CD4-positive, CD25-positive, alpha-beta regulatory T cell (primary cell): Measurements from ENCODE around the gene SIVA1. TPM values are rescaled to one million over a fixed set of nuclear protein-coding genes. Genes with fewer than 3 reads are reported as not detected.

ENCODE experiments used
- ATAC-seq, 2 donors: fragments of 150-1000 bp; cut with Tn5 transposase; one replicate each; pipeline ENCODE4 v1.10.0; 2021; ENCODE audit warnings: low read depth in 2 of 2, moderate number of reproducible peaks in 2 of 2, moderate library complexity in 1 of 2
- DNase-seq, 3 donors: peaks; one replicate each; pipeline versions ENCODE4 v3.0.0 to v3.0.0-alpha.2; 2012 to 2022; ENCODE audit warnings: mixed read lengths in 1 of 3
- H3K27ac ChIP-seq: one replicate; pipeline ENCODE4 v1.7.0; 2013; ENCODE audit warnings: mild to moderate bottlenecking, low read length; ENCODE audit not compliant: insufficient read depth, poor library complexity, severe bottlenecking
- H3K27me3 ChIP-seq: one replicate; pipeline ENCODE4 v1.7.0; 2013; ENCODE audit warnings: low read length; ENCODE audit not compliant: control insufficient read depth, insufficient read depth
- H3K36me3 ChIP-seq: one replicate; pipeline ENCODE4 v1.7.0; 2013; ENCODE audit warnings: mild to moderate bottlenecking, low read length, moderate library complexity; ENCODE audit not compliant: control insufficient read depth, insufficient read depth
- H3K4me1 ChIP-seq: 2 replicates; pipeline ENCODE4 v1.7.0; 2013; ENCODE audit warnings: mild to moderate bottlenecking, low read length; ENCODE audit not compliant: insufficient read depth, control insufficient read depth, poor library complexity, severe bottlenecking
- H3K4me3 ChIP-seq: one replicate; pipeline ENCODE4 v1.7.0; 2013; ENCODE audit warnings: low read depth, mild to moderate bottlenecking, low read length, moderate library complexity
- H3K9me3 ChIP-seq, 2 experiments: 1 replicate in 1 of 2; 2 replicates in 1 of 2; pipeline ENCODE4 v1.7.0; 2013; ENCODE audit warnings: low read length in 2 of 2, mild to moderate bottlenecking in 1 of 2, moderate library complexity in 1 of 2; ENCODE audit not compliant: control insufficient read depth in 2 of 2
- H3K27ac Mint-ChIP-seq, 3 donors: one replicate each; pipeline ENCODE4 v1.8.0; 2020 to 2022; ENCODE audit warnings: mild to moderate bottlenecking in 3 of 3, mixed read lengths in 3 of 3, moderate library complexity in 2 of 3
- H3K27me3 Mint-ChIP-seq: one replicate; pipeline ENCODE4 v1.8.0; 2022; ENCODE audit warnings: mild to moderate bottlenecking, mixed read lengths
- H3K36me3 Mint-ChIP-seq: one replicate; pipeline ENCODE4 v1.8.0; 2020; ENCODE audit warnings: mixed read lengths
- H3K4me1 Mint-ChIP-seq, 4 donors: one replicate each; pipeline ENCODE4 v1.8.0; 2020 to 2022; ENCODE audit warnings: mixed read lengths in 4 of 4, mild to moderate bottlenecking in 1 of 4
- H3K4me3 Mint-ChIP-seq, 4 donors: one replicate each; pipeline ENCODE4 v1.8.0; 2020 to 2022; ENCODE audit warnings: mild to moderate bottlenecking in 4 of 4, mixed read lengths in 4 of 4, moderate library complexity in 3 of 4
- H3K9me3 Mint-ChIP-seq, 7 donors: one replicate each; pipeline ENCODE4 v1.8.0; 2020 to 2022; ENCODE audit warnings: mixed read lengths in 7 of 7, mild to moderate bottlenecking in 3 of 7, moderate library complexity in 2 of 7
- polyA plus RNA-seq, 4 donors: library from polyadenylated mRNA; unstranded; fragments of 300-500 nt; fragmentation: Illumina TruSeq; gene quantifications; one replicate each; pipeline ENCODE4 v1.2.3, GENCODE V29; 2021
- total RNA-seq: library from RNA; stranded (reverse); gene quantifications from one replicate; pipeline ENCODE4 v1.2.3, GENCODE V29; 2022

Gene SIVA1
- total and polyA plus RNA-seq, 5 donors from 2014 or later = 82.6 to 281 (median 240) TPM

DNA sequence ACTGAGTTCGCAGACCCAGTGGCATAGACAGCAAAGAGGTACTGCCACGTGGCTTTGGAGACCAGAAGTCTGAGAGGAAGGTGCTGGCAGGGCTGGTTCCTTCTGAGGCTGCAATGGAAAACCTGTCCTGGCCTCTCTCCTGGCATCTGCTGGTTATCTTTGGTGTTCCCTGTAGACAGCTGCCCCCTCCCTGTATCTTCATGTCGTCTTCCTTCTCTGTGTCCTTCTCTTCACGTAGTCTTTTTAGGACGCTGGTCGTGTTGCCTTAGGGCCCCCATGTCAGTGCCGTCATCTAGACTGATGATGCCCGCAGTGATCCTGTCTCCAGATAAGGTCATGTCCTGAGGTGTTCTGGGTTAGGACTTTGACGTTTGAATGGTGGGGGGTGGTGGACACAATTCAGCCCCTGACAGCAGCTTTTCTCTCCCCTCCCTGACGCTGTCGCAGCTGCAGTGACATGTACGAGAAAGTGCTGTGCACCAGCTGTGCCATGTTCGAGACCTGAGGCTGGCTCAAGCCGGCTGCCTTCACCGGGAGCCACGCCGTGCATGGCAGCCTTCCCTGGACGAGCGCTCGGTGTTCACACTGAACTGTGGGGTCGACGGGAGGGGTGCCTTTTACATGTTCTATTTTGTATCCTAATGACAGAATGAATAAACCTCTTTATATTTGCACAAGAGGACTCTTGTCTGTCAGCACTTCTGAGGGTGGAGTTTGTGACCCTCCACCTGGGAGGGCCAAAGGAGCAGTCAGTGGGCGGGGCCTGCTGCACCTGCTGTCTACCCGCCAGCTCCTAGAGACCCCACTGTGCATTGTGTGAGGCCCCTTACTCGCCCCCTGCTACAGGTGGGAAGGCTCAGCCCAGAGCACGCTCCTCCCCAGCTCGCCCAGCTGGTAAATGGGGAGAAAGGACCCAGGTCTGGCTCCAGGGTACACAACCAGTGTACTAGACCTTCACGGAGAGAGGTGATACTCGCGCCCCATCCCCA, 6.3 kb downstream of the SIVA1 start:
- Histone ChIP-seq H3K27ac (no peak overlapping the region), H3K36me3 (peaks cover 54% of the 10 kb centered on the region), H3K9me3 (no peaks in the 10 kb centered on the region), H3K27me3 (no peaks in the 10 kb centered on the region), H3K4me3 (no peak overlapping the region), H3K4me1 (peaks cover 22% of the 10 kb centered on the region)
- Mint-ChIP-seq H3K27ac (no peak overlapping the region), H3K36me3 (peaks cover 23% of the 10 kb centered on the region), H3K4me3 (peak overlapping the region in 1 of 4 donors; percentile 29), H3K9me3 (no peaks in the 10 kb centered on the region), H3K27me3 (no peaks in the 10 kb centered on the region), H3K4me1 (peaks cover 0 to 34% (median 8%) of the 10 kb centered on the region in 4 donors)
- no peak for DNase-seq
- ATAC-seq = no peak

- Mint-ChIP-seq H3K27me3 (no peaks in the 10 kb centered on the region), H3K36me3 (peaks cover 18% of the 10 kb centered on the region), H3K9me3 (no peaks in the 10 kb centered on the region), H3K27ac (peak overlapping the region in 1 of 3 donors; percentile 32), H3K4me3 (no peak overlapping the region), H3K4me1 (peaks cover 0 to 16% (median 4%) of the 10 kb centered on the region in 4 donors)
- H3K36me3 ChIP-seq = peaks cover 10% of the 10 kb centered on the region
- H3K4me1 ChIP-seq = peaks cover 4% of the 10 kb centered on the region
- no peaks in the 10 kb centered on the region for H3K27me3 ChIP-seq
- DNase-seq (no peak), ATAC-seq (no peak)
- H3K4me3 ChIP-seq = no peak overlapping the region
- no peak overlapping the region for H3K27ac ChIP-seq
- H3K9me3 ChIP-seq = no peaks in the 10 kb centered on the region
Observed at GRCh38 chr14:104765517-104765916, 12.6 kb downstream of the SIVA1 start.

GRCh38 chr14:104766256-104766862, 13.4 kb downstream of the SIVA1 start:
- Mint-ChIP-seq H3K9me3 (no peaks in the 10 kb centered on the region), H3K4me3 (no peak overlapping the region), H3K27ac (no peak overlapping the region), H3K4me1 (peaks cover 0 to 14% (median 2%) of the 10 kb centered on the region in 4 donors), H3K36me3 (peaks cover 20% of the 10 kb centered on the region), H3K27me3 (no peaks in the 10 kb centered on the region)
- Histone ChIP-seq H3K27me3 (no peaks in the 10 kb centered on the region), H3K4me3 (no peak overlapping the region), H3K36me3 (peaks cover 12% of the 10 kb centered on the region), H3K27ac (no peak overlapping the region), H3K9me3 (no peaks in the 10 kb centered on the region), H3K4me1 (peaks cover 4% of the 10 kb centered on the region)
- DNase-seq (no peak), ATAC-seq (no peak)

- no peaks in the 10 kb centered on the region for H3K27me3 ChIP-seq
- no peak overlapping the region for H3K27ac ChIP-seq
- peaks cover 4% of the 10 kb centered on the region for H3K4me1 ChIP-seq
- H3K27ac Mint-ChIP-seq = no peak overlapping the region
- no peak for DNase-seq
- no peaks in the 10 kb centered on the region for H3K9me3 Mint-ChIP-seq
- no peaks in the 10 kb centered on the region for H3K9me3 ChIP-seq
- H3K36me3 Mint-ChIP-seq = peaks cover 20% of the 10 kb centered on the region
- no peak for ATAC-seq
- H3K4me1 Mint-ChIP-seq = peaks cover 0 to 14% (median 2%) of the 10 kb centered on the region in 4 donors
- H3K4me3 Mint-ChIP-seq = no peak overlapping the region
- no peak overlapping the region for H3K4me3 ChIP-seq
- peaks cover 17% of the 10 kb centered on the region for H3K36me3 ChIP-seq
- H3K27me3 Mint-ChIP-seq = no peaks in the 10 kb centered on the region
Observed at GRCh38 chr14:104766863-104767633, 14.1 kb downstream of the SIVA1 start.

GRCh38 chr14:104767634-104767918, 14.6 kb downstream of the SIVA1 start:
- Mint-ChIP-seq H3K4me1 (peaks cover 0 to 14% (median 2%) of the 10 kb centered on the region in 4 donors), H3K9me3 (no peaks in the 10 kb centered on the region), H3K36me3 (peaks cover 16% of the 10 kb centered on the region), H3K27me3 (no peaks in the 10 kb centered on the region), H3K4me3 (no peak overlapping the region), H3K27ac (no peak overlapping the region)
- no peak overlapping the region for H3K4me3 ChIP-seq
- DNase-seq (no peak), ATAC-seq (no peak)
- no peaks in the 10 kb centered on the region for H3K9me3 ChIP-seq
- H3K36me3 ChIP-seq = peaks cover 16% of the 10 kb centered on the region
- peaks cover 4% of the 10 kb centered on the region for H3K4me1 ChIP-seq
- no peaks in the 10 kb centered on the region for H3K27me3 ChIP-seq
- no peak overlapping the region for H3K27ac ChIP-seq

DNA sequence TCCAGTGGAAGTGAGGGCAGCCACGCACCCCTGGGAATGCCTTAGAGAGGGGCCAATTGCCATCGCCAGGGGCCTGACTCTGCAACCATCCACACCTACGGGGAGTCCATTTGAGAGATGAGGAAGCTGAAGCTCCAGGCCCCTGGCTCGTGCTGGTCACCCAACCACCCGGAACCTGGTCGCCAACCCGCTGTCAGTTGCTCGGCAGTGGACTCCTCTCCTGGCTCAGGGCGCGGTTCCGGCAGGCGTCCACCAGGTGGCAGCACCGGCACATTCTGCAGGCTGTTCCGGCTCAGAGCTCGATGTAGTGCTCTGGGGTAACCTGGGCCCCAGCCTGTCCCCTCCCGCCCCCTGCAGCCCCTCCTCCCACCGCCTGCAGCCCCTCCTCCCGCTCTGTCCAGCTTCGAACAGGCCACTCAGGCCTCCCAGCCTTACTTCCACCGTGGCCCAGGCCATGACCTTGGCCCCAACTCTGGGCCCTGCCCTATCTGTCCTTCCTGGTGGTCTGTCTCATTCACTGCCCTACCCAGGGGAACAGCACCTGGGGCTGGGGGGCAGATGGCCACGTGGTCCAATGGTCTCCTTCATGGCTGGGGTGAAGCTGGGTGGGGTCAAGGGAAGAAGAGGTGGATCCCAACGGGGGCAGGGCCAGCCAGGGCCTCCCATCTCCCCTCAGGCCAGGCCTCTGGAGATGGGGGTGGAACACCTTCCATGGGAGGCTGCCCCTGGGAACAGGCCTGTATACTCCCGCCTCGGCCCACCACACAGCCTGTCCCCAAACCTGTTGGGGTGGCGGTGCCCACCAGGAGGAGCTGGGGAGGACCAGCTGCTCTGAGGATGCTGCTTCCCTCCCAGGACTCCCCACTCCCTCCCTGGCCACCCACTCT, 15.7 kb downstream of the SIVA1 start:
- Mint-ChIP-seq H3K4me3 (no peak overlapping the region), H3K27ac (peak overlapping the region in 2 of 3 donors; percentile 62 to 64), H3K36me3 (peaks cover 16% of the 10 kb centered on the region), H3K4me1 (peaks cover 0 to 14% (median 2%) of the 10 kb centered on the region in 4 donors), H3K27me3 (no peaks in the 10 kb centered on the region), H3K9me3 (no peaks in the 10 kb centered on the region)
- H3K4me1 ChIP-seq = peaks cover 4% of the 10 kb centered on the region
- no peak overlapping the region for H3K4me3 ChIP-seq
- H3K27me3 ChIP-seq = no peaks in the 10 kb centered on the region
- peak; percentile 89 to 90 for ATAC-seq
- H3K9me3 ChIP-seq = no peaks in the 10 kb centered on the region
- peaks cover 23% of the 10 kb centered on the region for H3K36me3 ChIP-seq
- DNase-seq = peak; percentile 81 to 87 (median 83)
- H3K27ac ChIP-seq = no peak overlapping the region
